GM18508 (cell line): ENCODE measurements around the gene TEPSIN.

Experiments used
- ATAC-seq: cut with Tn5 transposase; IDR thresholded peaks from one replicate; pipeline ENCODE4 v1.9.1; 2021; ENCODE audit warnings: moderate number of reproducible peaks; ENCODE audit not compliant: insufficient read depth, unreplicated experiment

The TEPSIN gene

GRCh38 chr17:81238815-81239713 lies at the start of gene TEPSIN, which contains the start of gene NDUFAF8:
TEPSIN (minus strand) TSS chr17:81239055; CDS start chr17:81239033, 22 bp downstream.
NDUFAF8 (plus strand) TSS chr17:81239318; CDS start chr17:81239364, 46 bp downstream.
- peak; percentile 75 for ATAC-seq

GRCh38 chr17:81287741-81288430 lies 49.0 kb upstream of the TEPSIN start:
- ATAC-seq, result no peak

GRCh38 chr17:81287152-81287551 lies 48.3 kb upstream of the TEPSIN start:
- no peak for ATAC-seq

- no peak for ATAC-seq
Measured at GRCh38 chr17:81286491-81287145, 47.8 kb upstream of the TEPSIN start.

- ATAC-seq, result no peak
Measured at GRCh38 chr17:81285894-81286293, 47.0 kb upstream of the TEPSIN start.

GRCh38 chr17:81285179-81285878 lies 46.5 kb upstream of the TEPSIN start:
- ATAC-seq, result no peak

DNA sequence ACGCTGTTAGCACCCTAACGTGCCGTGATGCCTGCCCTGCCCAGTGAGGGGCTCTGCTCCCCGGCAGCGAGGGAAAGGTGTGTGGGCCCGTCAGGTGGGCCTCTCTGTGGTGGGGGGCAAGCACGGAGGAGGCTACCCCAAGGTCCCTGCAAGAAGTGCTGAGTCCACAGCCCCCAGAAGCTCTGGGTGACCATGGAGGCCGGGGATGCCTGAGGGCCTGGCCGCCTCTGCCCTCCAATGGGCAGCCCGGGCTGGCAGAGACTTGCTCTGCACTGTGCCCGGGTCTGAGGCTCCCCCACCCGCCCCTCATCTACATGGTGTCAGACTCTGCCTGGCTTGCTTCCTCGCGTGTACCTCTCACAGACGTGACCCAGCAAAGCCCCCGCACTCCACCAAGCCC lies 44.0 kb upstream of the TEPSIN start:
- ATAC-seq, result no peak

- ATAC-seq, result no peak
Measured at GRCh38 chr17:81282141-81282540, 43.3 kb upstream of the TEPSIN start.

- no peak for ATAC-seq
Measured at GRCh38 chr17:81280571-81280970, 41.7 kb upstream of the TEPSIN start.

DNA sequence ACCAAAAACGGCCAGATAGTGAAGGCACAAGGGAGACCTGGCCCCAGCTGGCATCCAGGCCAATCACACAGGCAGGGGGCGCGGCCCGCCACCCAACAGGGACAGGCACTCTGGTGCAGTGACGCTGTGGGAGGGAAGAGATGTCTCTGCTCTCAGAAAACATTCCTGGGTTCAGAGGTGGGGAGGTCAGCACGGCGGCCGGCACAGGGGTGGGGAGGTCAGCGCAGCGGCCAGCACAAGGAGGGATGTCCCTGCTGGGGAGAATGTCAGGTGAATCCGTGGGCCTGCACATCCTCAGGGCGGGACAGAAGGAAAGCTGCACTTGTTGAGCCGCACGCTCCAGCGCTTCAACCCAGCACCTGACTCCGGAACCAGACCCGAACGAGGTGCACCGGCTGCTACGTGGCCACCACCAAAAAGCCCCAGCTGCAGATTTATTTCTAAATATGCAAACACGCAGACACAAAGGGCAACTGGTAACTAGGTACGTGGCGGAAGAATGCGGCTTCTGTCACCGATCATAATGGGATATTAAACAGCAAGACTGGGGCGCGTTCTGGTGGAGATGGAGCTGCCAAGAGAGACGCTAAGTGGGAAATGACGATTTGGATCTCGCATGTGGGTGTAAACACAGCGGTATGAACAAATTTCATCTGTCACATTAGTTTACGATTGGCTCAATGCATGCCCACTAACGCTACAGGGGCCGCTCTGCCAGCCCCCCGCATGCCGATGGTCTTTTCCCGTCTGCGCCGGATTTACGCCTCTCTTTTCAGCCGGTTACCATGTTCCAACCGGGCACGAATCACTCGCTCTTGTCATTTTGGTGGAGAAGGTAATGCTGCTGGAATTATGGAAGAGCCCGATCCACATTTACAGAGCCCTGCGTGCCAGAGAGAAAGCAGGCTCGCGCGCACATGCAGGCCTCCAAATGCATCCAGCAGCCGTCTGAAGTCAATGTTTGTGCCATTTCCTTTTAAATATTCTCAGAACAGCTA lies 40.7 kb upstream of the TEPSIN start:
- no peak for ATAC-seq

DNA sequence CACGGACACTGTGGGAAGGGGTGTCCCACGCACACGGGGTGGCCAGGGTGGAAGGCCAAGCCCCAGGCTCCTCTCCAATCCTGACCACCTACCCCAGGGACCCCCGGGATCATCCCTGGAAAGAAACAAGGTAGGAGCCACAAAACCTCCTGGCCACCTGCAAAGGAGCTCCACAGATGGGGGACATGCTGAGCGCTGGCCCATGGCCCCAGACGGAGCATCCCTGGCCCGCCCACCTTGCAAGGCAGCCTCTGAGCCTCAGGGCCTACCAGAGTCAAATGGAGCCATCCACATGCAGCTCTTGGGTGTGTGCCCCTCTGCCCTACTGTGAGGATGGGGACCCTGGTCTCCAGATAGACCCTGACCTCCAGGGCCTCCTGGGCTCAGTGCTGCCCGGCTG lies 40.0 kb upstream of the TEPSIN start:
- no peak for ATAC-seq

DNA sequence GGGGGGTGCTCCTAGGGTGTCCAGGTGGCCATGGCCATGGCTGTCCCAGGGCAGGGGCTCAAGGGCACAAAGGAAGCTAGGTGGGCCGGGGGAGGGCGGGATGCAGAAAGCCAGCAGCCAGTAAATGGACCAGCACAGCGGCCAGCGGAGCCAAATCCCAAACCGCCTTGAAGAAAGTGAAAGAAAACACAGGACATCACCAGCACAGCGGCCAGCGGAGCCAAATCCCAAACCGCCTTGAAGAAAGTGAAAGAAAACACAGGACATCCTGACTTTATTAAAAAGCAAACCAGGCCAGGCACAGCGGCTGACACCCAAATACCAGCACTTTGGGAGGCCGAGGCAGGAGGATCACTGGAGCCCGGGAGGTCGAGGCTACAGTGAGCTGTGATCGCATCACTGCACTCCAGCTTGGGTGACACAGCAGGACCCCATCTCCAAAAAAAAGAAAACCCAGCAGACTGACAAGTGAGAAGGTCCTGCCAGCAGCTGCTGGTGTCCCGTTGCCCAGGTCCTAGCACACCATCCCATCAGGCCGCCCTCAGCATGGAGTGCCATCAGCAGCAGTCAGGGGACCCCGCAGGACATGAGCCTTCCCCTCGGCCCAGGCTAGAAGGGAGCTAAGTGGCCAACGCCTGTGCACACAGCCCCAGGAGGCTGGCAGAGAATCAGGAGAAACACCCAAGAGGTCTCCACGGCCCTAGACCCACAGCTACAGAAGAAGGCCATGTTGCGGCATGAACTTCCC lies 39.3 kb upstream of the TEPSIN start:
- no peak for ATAC-seq

DNA sequence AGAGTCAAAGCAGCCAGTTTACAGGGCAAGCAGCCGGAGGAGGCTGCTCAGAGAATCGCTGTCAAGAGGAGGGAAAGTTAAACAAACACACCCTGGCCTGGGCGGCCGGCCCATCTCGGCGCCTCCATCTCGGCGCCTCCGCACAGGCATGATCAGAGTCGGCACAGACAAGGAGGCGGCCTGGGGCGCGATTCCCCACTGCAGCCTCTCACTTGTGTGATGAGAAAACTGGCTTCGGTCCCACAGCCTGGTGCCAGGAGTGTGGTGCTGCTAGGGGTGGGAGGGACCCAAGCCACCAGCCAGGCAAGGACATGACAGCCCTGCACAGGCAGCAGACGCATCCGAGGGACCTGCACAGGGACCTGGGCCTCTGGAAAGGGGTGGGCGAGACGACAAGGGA lies 38.6 kb upstream of the TEPSIN start:
- no peak for ATAC-seq

GRCh38 chr17:81276781-81277180 lies 37.9 kb upstream of the TEPSIN start:
- no peak for ATAC-seq

DNA sequence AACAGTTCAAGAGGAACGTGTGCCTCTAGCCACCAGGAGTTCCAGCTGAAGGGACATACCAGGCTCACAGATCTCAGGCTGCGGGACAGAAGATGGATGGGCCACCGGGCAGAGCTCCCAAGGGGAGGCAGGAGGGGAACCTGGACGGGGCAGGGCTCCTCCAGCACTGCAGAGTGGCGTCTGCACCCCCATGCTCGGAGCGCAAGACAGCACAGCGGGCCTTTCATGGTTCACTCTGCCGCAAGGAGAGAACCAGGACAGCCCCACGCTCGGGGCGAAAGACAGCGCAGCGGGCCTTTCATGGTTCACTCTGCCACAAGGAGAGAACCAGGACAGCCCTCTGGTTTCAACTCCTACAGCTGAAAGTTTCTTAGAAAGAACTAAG lies 35.6 kb upstream of the TEPSIN start:
- ATAC-seq, result no peak

DNA sequence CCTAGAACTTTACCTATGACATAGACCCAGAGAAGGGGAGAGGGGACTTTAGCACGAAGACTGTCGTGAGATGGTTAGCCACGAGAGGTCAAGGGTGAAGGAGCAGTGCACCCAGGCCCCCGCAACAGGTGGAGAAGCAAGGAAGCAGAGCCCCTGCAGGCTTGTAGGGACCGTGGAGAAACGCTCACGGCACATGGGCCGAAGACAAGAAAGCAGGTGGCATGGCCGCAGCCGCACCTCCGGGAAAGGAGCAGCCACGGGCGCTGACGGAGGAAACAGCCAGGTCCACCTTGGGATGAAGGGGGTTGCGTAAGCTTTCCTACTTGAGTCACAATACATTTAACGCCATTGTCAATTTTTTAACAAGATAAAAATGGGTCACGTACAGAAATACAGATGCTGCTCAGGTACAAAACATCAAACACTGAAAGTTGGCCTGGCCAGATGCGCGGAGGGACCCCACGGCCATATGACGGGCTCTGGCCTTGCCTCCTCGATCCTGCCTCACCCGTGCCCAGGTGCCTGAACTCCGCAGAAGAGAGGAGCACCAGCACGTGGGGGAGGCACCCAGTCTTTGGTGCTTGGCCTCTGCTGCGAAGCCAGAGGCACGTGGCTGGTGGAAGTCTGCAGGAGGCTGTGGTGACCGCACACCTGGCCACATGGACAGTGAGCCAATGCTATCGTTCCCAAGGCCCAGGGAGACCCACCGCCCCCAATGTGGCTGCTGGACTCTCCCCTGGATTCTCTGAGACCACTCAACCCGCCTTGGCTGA lies 35.0 kb upstream of the TEPSIN start:
- no peak for ATAC-seq

DNA sequence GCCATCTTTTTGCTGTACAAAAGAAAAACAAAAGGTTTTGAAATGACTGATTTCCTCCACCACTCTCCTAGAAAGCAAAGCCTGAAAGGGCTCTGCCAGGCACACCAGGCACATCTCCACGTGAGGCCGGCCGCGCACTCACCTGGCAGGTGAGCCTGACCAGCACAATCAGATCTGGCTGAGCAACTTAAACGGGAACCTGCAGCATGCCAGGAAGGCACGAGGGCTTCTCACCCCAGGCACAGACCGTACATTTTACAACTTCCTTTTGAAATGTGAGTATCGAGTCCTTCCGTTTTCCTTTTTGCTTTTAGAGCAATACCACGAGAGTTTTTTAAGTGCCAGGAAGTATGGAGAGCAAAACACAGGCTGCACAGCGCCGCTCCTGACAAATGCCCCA lies 33.8 kb upstream of the TEPSIN start:
- no peak for ATAC-seq

DNA sequence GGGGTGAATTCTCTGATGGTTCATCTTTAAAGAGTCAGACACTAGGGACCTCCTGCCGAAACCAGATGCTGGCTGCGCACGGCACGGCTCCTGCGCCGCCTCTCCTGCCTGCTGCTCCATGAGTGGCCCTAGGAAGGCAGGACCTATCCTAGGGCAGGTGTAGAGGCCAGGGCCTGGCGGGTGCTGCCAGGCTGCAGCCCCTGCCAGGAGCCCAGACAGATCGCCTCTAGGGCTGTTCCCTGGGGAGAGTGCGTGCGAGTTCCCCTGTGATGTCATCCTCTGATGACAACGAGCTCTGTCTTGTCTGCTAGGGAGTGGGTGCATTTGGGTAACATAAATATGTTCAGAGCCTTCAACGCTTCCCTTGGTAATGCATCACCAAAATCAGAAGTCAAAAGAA lies 32.4 kb upstream of the TEPSIN start:
- ATAC-seq, result no peak
